ENCODE data around the gene WNT7B. TPM values are rescaled to one million over a fixed set of nuclear protein-coding genes. Genes with fewer than 3 reads are reported as not detected.

The WNT7B gene
- total RNA-seq, 4 donors from 2014 or later, result 18.7 to 54.4 (median 44.1) TPM

- H3K27ac ChIP-seq, result peak overlapping the region; percentile 83
These were observed 21.8 kb upstream of the WNT7B start for GRCh38 chr22:45998638-45999378.

GRCh38 chr22:45997777-45998637 lies 21.0 kb upstream of the WNT7B start:
- TF ChIP-seq EP300 (IDR thresholded peaks at IDR 0.05) (no peak), CTCF (IDR thresholded peaks at IDR 0.05) (no peak), POLR2A (IDR thresholded peaks at IDR 0.05) (no peak), POLR2AphosphoS5 (IDR thresholded peaks at IDR 0.05) (no peak)
- peaks cover 70% of the 10 kb centered on the region for H3K4me1 ChIP-seq
- H3K27me3 ChIP-seq, result no peaks in the 10 kb centered on the region
- H3K36me3 ChIP-seq, result no peaks in the 10 kb centered on the region
- DNase-seq (ENCODE audit: low spot score in 2 of 2), result peak in 1 of 2 donors; percentile 60
- no peaks in the 10 kb centered on the region for H3K9me3 ChIP-seq
- no peak overlapping the region for H3K4me3 ChIP-seq
- peak overlapping the region; percentile 83 for H3K27ac ChIP-seq
- WGBS, result 61% methylated on average over 9 of the region's 17 CpGs

More at GRCh38 chr22:45998638-45999378, 21.8 kb upstream of the WNT7B start:
- Histone ChIP-seq H3K9me3 (no peaks in the 10 kb centered on the region), H3K4me1 (peaks cover 77% of the 10 kb centered on the region), H3K4me3 (no peak overlapping the region), H3K36me3 (no peaks in the 10 kb centered on the region), H3K27me3 (no peaks in the 10 kb centered on the region)
- peak in 1 of 2 donors; percentile 50 for DNase-seq (ENCODE audit: low spot score in 2 of 2)
- TF ChIP-seq EP300 (IDR thresholded peaks at IDR 0.05) (no peak), POLR2AphosphoS5 (IDR thresholded peaks at IDR 0.05) (no peak), CTCF (IDR thresholded peaks at IDR 0.05) (no peak), POLR2A (IDR thresholded peaks at IDR 0.05) (no peak)
- WGBS, result 87% methylated on average over 13 of the region's 13 CpGs

GRCh38 chr22:45997077-45997776 lies 20.3 kb upstream of the WNT7B start:
- H3K9me3 ChIP-seq, result no peaks in the 10 kb centered on the region
- WGBS, result 42% methylated on average over 5 of the region's 16 CpGs
- peak overlapping the region; percentile 83 for H3K27ac ChIP-seq
- peak; percentile 90 to 91 for DNase-seq (ENCODE audit: low spot score in 2 of 2)
- no peaks in the 10 kb centered on the region for H3K36me3 ChIP-seq
- H3K27me3 ChIP-seq, result no peaks in the 10 kb centered on the region
- TF ChIP-seq CTCF (IDR thresholded peaks at IDR 0.05) (no peak), EP300 (IDR thresholded peaks at IDR 0.05) (no peak), POLR2A (IDR thresholded peaks at IDR 0.05) (no peak), POLR2AphosphoS5 (IDR thresholded peaks at IDR 0.05) (no peak)
- H3K4me3 ChIP-seq, result peak overlapping the region; percentile 9
- H3K4me1 ChIP-seq, result peaks cover 62% of the 10 kb centered on the region

- 68% methylated on average over 20 of the region's 29 CpGs for WGBS
These were observed 19.5 kb upstream of the WNT7B start for GRCh38 chr22:45996241-45997076.

More at GRCh38 chr22:45996241-45997076, 19.5 kb upstream of the WNT7B start:
- Histone ChIP-seq H3K4me3 (peak overlapping the region; percentile 9), H3K9me3 (no peaks in the 10 kb centered on the region), H3K27me3 (no peaks in the 10 kb centered on the region), H3K27ac (peak overlapping the region; percentile 83), H3K4me1 (peaks cover 55% of the 10 kb centered on the region), H3K36me3 (no peaks in the 10 kb centered on the region)
- peak in 1 of 2 donors; percentile 85 for DNase-seq (ENCODE audit: low spot score in 2 of 2)
- TF ChIP-seq CTCF (IDR thresholded peaks at IDR 0.05), result no peak
- TF ChIP-seq POLR2AphosphoS5 (IDR thresholded peaks at IDR 0.05), result peak in 1 of 3 donors; percentile 14

Data from suprapubic skin (tissue), 4 donors.